Suppressor macrophage (primary cell): ENCODE measurements around the gene HSP90AA1.
"Not testable (repeated sequence)": the region's sequence is repeated elsewhere in the genome, so short reads cannot be mapped to it uniquely, and the experiment has no call there.

Experiments
- DNase-seq, 4 experiments: peaks; one replicate each; pipeline ENCODE4 v3.0.0-alpha.2; 2020 to 2022
- total RNA-seq, 17 experiments: gene quantifications; one replicate each; lab custom pipeline; 2026; ENCODE audit warnings: mixed read lengths in 6 of 17, inconsistent platforms in 3 of 17; lab: John Stamatoyannopoulos, UW

HSP90AA1 gene
- total RNA-seq = 243 to 1,003 (median 742) reads per million in 17 experiments

DNA sequence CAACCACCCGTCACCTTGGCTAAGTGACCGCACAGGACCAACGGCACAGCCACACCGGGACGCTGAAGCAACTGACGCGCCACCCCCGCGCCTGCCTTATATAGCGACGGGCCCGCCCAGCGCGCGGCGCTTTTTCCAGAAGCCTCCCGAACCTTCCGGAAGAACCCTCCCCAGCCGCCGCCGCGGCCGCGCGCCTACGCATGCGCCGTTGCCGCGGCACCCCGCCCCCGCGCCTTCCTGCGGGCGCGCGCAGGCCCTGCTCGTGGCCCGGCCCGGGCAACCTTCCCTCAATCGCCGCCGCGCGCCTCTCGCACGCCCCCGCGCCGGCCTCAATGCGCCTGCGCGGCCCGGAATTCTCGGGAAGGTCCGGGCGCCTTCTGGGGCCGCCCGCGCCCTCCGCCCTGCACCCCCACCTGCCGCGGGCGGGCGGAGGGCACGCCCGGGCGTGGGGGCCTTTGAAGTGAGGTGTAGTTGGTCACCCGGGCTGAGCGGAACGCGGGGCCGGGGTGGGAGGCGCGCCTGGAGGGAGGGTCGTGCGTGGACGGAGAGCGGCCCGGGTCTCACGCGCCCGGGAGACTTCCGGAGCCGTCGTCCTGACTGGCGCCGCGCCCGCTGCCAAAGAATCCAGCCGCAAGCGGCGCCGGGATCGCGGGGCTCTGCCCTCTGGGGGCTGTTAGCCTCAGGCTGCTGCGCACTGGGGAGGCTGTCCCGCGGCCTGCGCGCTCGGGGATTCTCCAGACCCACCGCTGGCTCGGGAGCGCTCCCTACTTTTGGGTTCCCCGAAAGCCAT is at the start of gene HSP90AA1:
HSP90AA1 (minus strand) TSS at position 73 of the 790 bp plus-strand sequence. CDS start 666 bp downstream, outside the sequence.
- peak; percentile 96 to 99 (median 98) for DNase-seq

DNA sequence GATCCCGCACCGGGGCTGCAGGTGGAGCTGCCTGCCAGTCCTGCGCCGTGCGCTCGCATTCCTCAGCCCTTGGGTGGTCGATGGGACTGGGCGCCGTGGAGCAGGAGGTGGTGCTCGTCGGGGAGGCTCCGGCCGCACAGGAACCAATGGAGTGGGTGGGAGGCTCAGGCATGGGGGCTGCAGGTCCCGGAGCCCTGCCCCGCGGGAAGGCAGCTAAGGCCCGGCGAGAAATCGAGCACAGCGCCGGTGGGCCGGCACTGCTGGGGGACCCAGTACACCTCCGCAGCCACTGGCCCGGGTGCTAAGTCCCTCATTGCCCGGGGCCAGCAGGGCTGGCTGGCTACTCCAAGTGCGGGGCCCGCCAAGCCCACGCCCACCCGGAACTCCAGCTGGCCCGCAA is 48.6 kb upstream of the HSP90AA1 start:
- DNase-seq = not testable (repeated sequence)

DNA sequence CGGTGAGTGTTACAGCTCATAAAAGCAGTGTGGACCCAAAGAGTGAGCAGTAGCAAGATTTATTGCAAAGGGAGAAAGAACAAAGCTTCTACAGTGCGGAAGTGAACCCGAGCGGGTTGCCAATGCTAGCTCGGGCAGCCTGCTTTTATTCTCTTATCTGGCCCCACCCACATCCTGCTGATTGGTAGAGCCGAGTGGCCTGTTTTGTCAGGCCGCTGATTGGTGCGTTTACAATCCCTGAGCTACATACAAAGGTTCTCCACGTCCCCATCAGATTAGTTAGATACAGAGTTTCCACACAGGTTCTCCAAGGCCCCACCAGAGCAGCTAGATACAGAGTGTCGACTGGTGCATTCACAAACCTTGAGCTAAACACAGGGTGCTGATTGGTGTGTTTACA is 47.9 kb upstream of the HSP90AA1 start:
- not testable (repeated sequence) for DNase-seq

DNA sequence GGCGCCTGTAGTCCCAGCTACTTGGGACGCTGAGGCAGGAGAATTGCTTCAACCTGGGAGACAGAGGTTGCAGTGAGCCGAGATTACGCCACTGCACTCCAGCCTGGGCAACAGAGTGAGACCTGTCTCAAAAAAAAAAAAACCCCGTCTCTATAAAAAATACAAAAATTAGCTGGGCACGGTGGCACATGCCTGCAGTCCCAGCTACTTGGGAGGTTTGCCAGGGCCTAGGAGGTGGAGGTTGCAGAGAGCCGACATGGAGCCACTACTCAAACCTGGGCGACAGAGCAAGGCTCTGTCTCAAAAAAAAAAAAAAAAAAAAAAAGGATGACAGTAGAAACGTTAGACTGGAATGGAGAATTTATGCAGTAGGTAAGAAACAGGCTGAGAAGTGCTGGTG is 47.2 kb upstream of the HSP90AA1 start:
- not testable (repeated sequence) for DNase-seq

DNA sequence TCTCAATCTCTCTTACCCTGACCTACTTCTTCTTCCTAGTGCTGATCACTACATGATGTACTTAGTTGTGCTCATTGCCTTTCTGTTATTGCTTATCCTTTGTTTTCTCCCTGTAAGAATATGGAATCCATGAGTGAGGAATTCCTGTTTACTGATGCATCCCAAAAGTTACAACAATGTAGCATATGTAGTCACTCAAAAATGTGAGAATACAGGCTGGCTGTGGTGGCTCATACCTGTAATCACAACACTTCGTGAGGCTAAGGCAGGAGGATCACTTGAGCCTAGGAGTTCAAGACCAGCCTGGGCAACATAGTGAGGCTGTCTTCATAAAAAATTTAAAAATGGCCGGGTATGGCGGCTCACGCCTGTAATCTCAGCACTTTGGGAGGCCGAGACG is 44.9 kb upstream of the HSP90AA1 start:
- DNase-seq = no peak

DNA sequence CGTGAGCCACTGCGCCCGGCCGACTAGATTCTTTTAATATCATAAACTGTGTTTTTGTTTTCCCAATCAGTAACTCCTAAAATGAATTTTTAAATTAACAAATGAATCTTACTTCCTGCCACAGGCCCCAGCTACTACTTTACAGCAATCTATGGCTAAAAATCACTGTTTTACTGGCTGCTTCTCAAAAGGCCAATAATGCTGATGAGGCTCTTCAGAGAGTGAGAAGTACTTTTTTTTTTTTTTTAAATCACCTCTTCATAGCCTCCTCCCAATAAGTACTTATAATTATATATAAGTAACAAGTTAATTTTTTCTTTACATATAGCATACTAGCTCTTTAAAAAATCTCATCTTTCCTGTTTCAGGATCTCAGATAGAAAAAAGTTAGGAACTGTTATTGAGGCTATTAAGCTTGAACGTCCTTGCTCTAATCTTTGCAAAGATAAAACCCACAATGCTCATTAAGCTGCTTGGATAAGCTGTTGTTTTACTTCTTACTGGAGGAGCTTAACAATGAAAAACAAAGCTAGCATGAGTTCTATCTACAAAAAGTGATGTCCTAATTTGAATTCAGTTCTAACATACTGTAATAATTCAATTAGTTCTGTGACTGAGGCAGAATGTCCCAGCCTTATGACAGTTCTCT is 40.1 kb upstream of the HSP90AA1 start:
- no peak for DNase-seq

DNA sequence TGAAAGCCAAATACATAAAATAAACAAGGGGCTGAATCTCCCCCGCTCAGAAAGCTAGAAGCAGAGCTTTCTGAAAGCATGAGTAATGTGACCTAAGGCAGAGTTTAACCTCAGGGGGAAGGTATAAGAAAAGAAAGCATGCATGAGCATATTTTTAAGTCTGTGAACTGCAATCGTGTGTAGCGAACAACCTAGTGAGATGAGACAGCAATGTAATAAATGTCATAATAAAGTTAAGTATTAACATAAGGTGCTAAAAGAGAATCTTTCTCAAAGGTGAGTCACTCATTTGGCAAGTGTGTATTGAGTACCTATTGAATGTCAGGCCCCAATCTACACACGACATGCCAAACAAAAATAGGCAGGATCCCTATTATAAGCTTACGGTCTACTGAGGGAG is 38.7 kb upstream of the HSP90AA1 start:
- no peak for DNase-seq

DNA sequence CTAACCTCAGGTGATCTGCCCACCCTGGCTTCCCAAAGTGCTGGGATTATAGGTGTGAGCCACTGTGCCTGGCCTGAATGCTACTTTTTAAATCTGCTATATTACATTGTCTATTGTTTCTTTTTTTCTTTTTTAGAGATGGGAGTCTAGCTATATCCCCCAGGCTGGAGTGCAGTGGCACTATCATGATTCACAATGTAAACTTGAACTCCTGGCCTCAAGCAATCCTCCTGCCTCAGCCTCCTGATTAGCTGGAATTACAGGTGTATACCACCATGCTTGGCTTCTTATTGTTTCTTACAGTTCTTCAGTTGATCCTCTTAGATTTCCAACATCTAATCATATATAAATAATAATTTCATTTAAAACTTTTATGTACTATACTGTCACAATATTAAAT is 37.6 kb upstream of the HSP90AA1 start:
- DNase-seq = no peak

DNA sequence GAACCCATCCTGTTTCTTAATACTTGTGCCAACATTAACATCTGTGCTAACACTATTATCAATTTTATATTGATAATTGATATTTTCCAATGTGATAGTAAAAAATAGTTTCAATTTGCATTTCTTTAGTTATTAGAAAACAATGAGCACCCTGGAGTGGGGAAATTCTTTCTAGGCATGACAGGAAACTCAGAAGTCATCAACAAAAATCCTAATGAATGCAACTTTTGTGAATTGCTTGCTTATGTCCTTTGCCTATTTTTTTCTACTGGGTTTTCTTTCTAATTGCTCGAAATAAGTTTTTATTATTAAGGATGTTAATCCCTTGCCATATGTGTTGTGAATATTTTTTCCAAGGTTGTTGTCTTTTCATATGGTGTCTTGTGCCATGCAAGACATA is 34.7 kb upstream of the HSP90AA1 start:
- no peak for DNase-seq

DNA sequence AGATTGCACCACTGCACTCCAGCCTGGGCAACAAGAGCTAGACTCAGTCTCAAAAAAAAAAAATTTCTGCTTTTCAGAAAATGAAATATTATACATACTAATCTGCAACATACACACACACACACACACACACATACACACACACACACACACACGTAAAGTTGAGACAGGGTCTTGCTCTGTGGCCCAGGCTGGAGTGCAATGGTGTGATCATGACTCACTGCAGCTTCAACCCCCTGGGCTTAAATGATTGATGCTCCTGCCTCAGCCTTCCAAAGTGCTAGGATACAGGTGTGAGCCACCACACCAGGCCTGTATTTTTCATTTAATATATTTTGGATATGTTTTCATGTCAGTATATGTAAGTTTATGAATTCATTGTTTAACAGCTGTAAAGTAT is 34.0 kb upstream of the HSP90AA1 start:
- no peak for DNase-seq

DNA sequence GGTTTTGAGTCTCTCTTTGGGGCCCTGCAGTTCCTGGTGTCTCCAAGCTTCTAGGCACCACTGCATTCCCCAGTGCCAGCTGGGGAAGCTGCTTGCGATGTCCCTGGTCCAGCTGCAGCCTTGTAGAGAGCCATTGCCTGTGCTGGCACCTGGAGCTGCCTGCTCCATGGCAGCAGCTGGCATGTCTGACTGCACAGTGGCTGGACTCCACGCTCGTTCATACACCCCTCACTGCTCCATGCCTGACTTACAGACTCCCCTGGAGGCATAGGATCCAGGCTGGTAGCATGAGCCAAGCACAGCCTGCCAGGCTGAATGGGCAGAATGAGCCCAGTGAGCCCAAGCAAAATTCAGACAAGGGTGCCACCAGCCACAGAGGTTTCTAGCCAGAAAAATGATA is 31.0 kb upstream of the HSP90AA1 start:
- no peak for DNase-seq

DNA sequence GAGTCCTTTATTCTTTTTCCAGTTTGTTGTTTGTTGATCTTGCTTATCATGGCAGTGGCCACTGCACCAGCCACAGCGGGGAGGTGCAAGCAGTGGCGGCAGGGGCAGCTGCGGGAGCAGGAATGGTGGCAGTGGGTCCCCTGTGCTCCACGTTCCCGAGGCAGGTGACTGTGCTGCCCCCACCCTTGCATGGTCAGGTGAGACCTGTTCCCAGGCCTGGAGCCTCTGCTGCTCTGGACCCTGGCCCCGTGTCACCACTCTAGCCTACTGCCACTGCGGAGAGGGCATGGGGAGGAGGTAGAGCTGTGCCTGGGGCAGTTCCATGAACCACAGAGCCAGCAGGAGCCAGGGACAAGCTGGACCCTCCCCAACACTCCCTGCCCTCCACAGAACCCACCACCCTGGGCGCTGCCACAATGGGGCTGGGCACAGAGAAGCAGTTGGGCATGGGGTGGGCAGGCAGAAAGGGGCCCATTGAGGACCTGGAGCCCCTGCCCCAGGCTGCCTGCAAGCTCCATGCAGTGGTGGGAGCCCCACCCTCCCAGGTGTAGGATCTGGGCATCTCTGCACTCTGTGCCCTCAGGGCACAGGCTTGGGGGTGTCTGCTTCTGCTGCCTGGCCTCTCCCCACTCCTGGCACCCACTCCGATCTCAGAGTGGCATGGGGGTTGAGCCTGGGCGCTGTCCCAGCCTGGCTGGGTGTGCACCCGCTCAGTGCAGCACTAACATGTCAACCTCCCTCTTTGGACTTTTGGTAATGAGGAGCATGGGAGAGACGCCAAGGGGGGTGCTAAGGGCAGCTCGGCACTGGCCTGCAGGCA is 29.7 kb upstream of the HSP90AA1 start:
- DNase-seq = no peak

DNA sequence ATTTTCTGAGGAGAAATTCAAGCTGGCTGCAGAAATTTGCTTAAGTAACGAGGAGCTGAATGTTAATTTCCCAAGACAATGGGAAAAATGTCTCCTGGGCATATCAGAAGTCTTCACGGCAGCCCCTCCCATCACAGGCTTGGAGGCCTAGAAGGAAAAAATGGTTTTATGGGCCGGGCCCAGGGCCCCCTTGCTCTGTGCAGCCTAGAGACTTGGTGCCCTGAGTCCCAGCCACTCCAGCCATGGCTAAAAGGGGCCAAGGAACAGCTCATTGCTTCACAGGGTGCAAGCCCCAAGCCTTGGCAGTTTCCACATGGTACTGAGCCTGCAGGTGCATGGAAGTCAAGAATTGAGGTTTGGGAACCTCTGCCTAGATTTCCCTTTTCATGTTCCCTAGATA is 24.3 kb upstream of the HSP90AA1 start:
- no peak for DNase-seq

DNA sequence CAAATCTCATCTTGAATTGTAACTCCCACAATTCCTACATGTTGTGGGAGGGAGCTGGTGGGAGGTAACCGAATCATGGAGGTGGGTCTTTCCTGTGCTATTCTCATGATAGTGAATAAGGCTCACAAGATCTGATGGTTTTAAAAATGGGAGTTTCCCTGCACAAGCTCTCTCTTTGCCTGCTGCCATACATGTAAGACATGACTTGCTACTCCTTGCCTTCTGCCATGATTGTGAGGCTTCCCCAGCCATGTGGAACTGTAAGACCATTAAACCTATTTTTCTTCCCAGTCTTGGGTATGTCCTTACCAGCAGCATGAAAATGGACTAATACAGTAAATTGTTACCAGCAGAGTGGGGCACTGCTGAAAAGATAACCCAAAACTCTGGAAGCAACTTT is 22.5 kb upstream of the HSP90AA1 start:
- not testable (repeated sequence) for DNase-seq

DNA sequence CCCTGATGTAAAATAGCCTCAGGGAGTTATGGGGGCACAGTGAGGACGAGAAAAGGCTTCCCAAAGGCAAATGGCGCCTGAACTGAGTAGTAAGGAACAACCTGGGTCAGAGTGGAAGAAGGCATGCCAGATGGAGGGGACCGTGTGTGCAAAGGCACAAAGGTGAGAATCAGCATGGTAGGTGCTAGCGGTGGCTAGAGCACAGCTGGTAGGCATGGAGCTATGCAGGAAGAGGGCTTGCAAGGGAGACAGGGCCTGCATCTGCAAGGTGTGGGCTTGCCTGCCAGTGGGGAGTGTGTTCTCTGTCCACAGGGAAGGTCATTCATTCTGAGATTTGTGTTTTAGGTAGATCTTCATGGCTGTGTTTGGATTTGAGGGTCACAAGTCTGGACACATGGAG is 18.5 kb upstream of the HSP90AA1 start:
- DNase-seq = no peak

DNA sequence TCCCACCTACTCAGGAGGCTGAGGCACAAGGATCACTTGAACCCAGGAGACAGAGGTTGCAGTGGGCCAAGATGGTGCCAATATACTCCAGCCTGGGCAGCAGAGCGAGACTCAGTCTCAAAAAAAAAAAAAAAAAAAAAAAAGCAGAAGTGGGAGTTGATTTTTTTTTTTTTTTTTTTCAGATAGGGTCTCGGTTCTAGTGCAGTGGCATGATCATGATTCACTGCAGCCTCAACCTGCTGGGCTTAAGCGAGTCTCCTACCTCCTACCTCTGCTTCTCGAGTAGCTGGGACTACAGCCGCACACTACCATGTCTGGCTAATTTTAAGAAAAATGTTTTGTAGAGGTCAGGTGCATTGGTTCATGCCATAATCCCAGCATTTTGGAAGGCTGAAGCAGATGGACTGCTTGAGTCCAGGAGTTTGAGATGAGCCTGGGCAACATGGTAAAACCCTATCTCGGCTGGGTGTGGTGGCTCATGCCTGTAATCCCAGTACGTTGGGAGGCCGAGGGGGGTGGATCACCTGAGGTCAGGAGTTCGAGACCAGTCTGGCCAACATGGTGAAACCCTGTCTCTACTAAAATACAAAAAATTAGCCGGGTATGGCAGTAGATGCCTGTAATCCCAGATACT is 16.3 kb upstream of the HSP90AA1 start:
- peak; percentile 18 to 58 (median 42) for DNase-seq

DNA sequence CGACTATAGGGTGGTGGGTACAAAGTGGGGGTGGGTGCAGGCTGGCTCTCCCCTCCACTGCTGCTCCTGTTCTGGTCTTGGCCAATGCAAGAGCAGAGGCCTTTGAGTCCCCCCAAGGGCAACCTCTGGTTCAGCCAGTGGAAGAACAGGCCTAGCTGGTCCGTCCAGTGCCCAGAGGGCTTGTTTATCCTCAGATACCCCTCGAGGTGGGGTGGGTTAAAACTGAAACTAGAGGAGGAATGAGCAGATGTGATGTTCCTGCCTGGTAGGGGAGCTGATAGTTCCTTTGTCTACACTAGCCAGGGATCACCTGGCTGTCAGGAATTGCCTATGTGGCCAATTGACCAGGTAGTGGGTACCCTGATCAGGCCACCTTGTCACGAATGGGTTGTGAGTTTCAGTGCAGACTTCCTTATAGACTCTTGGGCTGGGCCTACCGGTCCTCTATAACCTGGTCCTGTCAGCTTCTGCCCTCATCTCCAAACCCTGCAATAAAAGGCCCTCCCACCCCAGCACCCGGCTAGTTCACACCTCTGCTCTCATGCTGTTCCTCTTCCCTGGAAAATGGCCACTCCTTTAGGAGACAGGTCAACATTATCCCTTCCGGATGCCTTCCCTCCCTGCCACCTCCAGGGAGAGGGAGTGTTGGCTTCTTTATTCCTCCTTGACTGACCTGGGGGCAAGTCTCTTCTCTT is 10.7 kb upstream of the HSP90AA1 start:
- DNase-seq = no peak

DNA sequence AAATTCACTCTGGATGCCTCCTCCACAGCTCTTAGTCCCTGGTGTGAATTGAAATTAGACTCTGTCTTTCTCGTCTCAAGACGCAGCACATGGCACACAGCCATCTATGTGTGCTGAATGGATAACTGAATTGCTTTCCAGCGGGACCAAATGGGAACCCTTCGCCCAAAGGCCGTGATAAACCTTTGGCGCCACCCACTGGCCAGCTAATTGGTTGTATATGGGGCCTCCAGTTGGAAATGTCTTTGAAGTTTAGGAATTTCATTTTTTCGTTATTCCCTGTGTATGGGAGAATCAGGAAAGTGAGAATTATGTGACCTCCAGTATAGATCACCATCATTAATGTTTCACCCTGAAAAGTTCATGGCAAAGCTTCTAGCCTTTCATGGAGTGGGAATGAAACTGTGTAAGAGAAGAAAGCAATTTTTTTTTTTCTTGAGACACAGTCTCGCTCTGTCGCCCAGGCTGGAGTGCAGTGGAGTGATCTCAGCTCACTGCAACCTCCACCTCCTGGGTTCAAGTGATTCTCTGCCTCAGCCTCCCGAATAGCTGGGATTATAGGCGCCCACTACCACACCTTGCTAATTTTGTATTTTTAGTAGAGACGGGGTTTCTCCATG is 9.8 kb upstream of the HSP90AA1 start:
- peak; percentile 79 to 90 (median 88) for DNase-seq

DNA sequence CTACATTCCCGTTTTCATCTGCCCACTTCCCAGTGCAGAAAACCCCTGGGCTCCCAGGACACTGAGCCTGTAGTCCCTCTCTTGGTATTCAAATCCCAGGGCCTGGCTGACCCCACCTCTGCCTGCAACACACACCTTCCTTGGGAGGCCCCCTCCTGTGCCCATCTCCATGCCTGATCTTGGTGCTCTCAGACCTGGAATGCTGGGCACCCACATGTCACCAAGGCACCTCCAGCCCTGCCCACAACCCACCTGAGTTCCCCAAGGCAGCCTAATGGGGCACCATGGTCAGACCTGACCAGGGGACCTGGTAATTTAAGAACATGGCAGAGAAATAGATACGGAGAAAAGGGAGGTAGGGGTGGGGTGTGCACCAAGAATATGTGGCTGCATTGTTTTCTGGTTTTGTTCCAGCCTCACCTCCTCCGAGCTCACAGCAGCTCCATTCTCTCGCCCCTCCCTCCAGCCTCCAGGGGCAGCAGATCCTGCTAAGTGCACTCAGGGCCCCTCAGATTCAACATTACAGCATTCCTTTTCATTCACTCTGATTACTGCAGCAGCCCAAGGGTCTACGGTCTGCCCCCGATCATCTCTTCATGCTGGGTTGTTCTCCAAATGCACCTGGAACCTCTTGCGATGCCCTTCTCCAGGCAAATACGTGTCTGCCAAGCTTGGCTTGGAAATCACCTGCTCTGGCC is 9.2 kb upstream of the HSP90AA1 start:
- DNase-seq = no peak

DNA sequence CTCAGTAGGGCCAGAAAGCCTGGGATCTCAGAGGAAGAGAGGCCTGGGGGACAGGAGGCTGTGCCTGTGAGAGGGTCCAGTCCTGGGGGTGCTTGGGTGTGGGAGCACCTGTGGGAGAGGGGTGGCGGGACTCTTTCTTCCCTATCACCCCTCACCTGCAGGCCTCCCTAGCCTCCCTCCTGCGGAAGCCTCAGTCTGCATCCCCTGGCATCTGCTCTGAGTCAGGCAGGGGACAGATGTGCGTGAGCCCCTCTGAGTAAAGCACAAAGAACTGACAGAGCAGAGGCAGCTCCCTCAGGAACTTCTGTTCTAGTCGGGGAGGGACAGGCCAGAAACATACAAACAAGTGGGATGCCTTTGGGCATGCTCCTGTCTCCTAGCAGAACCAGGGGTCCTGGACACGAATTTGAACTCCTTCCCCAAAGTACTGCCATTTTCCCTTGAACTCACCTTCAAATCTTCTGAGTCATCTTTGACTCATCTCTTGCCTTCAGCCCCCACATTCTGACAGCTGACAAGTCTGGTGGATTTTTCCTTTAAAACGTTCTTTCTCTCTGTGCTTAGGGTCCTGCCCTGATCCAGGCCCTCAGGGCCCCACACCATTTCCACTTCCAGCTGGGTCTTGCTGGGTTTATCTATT is 8.5 kb upstream of the HSP90AA1 start:
- DNase-seq = peak in 1 of 4 experiments; percentile 24
